ENCODE measurements around the gene RNF26. TPM values are rescaled to one million over a fixed set of nuclear protein-coding genes. Genes with fewer than 3 reads are reported as not detected.

The RNF26 gene
- total and polyA plus RNA-seq, 2 of the 13 experiments (the other 11 are each of a cell fraction or from before 2014, with no cell fraction given) = 11.9 to 26.3 TPM

GRCh38 chr11:119381181-119381988 lies 47.1 kb downstream of the RNF26 start, which contains the start of gene USP2 (continued):
- TF ChIP-seq RFXANK (CRISPR knock-in tag; IDR thresholded peaks at IDR 0.05) (peak; percentile 91; the same call in 1 of the 2 replicates), MXD1 (CRISPR knock-in tag; IDR thresholded peaks at IDR 0.05) (peak; percentile 99), ZNF788 (CRISPR knock-in tag; IDR thresholded peaks at IDR 0.05; ENCODE audit: borderline replicate concordance) (peak; percentile 82), DRAP1 (CRISPR knock-in tag; IDR thresholded peaks at IDR 0.05) (peak; percentile 63; the same call in 1 of the 2 replicates), NAIF1 (CRISPR knock-in tag; IDR thresholded peaks at IDR 0.05; ENCODE audit: borderline replicate concordance) (no peak), E2F5 (CRISPR knock-in tag; conservative IDR thresholded peaks at IDR 0.05) (peak; percentile 60; the same call in 1 of the 2 replicates), MED13 (CRISPR knock-in tag; IDR thresholded peaks at IDR 0.05) (0 out of 2 replicates have a peak, but pooled peaks have one; percentile 8), MEIS2 (CRISPR knock-in tag; IDR thresholded peaks at IDR 0.05) (no peak), ARID4A (CRISPR knock-in tag; IDR thresholded peaks at IDR 0.05; ENCODE audit: borderline replicate concordance) (peak; percentile 98), THAP11 (CRISPR knock-in tag; IDR thresholded peaks at IDR 0.05) (peak; percentile 77), HDAC2 (CRISPR knock-in tag; IDR thresholded peaks at IDR 0.05) (peak; percentile 79), ZEB1 (IDR thresholded peaks at IDR 0.05; ENCODE audit: insufficient replicate concordance, low read depth) (no peak), ZNF775 (CRISPR knock-in tag; IDR thresholded peaks at IDR 0.05; ENCODE audit: borderline replicate concordance) (no peak), MAFF (IDR thresholded peaks at IDR 0.05; ENCODE audit: low read depth, low read length) (no peak), RNF219 (CRISPR knock-in tag; IDR thresholded peaks at IDR 0.05) (no peak), ZNF17 (CRISPR knock-in tag; IDR thresholded peaks at IDR 0.05) (no peak)
